Measurements from ENCODE around the gene SYS1. TPM values are rescaled to one million over a fixed set of nuclear protein-coding genes. Genes with fewer than 3 reads are reported as not detected.

The SYS1 gene
- total and polyA plus RNA-seq, 2 donors (not counting 3 experiments of a cell fraction or from before 2014, with no cell fraction given): 27.4 to 79.6 TPM

DNA sequence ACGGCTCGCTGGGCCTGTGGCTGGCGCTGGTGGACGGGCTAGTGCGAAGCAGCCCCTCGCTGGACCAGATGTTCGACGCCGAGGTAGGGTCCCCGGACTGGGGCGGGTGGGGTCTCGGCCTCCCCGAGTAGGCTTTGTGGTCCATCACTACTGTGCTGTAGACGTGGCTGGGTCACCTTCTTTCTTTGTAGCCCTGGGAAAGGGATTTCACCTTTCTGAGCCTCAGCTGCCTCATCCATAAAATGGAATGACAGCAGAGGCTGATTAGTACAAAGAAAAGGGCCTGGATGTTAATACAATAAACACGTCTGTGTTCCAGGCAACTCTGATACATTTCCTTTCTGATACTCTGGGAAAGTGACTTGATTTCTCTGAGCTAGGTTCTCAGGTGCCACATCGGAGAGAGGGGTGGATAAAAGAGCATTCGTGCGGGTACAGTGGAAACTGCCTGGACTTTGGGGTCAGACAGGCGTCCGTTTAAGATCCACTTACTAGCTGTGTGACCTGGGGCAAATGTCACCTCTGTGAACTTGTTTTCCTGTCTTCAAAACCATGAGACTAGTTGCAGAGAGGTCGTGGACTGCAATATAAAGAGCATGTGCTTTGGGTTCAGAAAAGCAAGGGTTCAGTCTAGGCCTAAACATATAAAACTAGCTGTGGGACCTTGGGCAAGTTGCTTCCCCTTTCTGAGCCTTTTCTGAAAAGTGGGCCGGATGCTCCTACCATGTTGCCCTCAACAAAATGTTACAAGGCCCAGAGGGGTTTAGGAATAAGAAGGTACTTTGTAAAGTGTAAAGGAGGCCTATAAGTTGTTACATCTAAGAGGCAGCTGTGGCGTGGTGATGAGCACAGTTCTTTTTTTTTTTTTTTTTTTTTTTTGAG lies 896 bp downstream of the SYS1 start:
- peaks cover 27% of the 10 kb centered on the region for H3K4me1 ChIP-seq (ENCODE audit: control insufficient read depth, extremely low read depth, insufficient read depth, low read length)
- no peaks in the 10 kb centered on the region for H4K20me1 ChIP-seq (replicated peaks; ENCODE audit: control insufficient read depth, extremely low read depth, insufficient read depth, low read length)
- FAIRE-seq (no peak), DNase-seq (ENCODE audit: low read depth, low spot score) (no peak)
- peak overlapping the region; percentile 34 to 56 (median 52) for H3K4me3 ChIP-seq (replicated peaks in 1 of 3; ENCODE audit: insufficient read depth in 1 of 3, low read depth in 1 of 3, low read length in 3 of 3)
- intact Hi-C loops (cut with micrococcal nuclease): loop anchor here (1.0 kb wide), 5 partner anchors 8 to 407 kb away; no protein-coding TSS in a partner anchor
- ChIA-PET CTCF (interaction anchor here (0.5 to 8.3 kb wide), 26 partner anchors 9 to 407 kb away, joined by 3 to 111 read pairs (median 5); partner anchors contain the start of gene SDC4), POLR2A (interaction anchor here (0.6 to 5.6 kb wide), 10 partner anchors 8 to 73 kb away, joined by 3 to 52 read pairs (median 6); partner anchors contain the start of gene SDC4)
- TF ChIP-seq, protein P1, sequence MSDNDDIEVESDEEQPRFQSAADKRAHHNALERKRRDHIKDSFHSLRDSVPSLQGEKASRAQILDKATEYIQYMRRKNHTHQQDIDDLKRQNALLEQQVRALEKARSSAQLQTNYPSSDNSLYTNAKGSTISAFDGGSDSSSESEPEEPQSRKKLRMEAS (IDR thresholded peaks at IDR 0.05; ENCODE audit: insufficient read depth, insufficient read length): no peak
- TF ChIP-seq, protein P2, sequence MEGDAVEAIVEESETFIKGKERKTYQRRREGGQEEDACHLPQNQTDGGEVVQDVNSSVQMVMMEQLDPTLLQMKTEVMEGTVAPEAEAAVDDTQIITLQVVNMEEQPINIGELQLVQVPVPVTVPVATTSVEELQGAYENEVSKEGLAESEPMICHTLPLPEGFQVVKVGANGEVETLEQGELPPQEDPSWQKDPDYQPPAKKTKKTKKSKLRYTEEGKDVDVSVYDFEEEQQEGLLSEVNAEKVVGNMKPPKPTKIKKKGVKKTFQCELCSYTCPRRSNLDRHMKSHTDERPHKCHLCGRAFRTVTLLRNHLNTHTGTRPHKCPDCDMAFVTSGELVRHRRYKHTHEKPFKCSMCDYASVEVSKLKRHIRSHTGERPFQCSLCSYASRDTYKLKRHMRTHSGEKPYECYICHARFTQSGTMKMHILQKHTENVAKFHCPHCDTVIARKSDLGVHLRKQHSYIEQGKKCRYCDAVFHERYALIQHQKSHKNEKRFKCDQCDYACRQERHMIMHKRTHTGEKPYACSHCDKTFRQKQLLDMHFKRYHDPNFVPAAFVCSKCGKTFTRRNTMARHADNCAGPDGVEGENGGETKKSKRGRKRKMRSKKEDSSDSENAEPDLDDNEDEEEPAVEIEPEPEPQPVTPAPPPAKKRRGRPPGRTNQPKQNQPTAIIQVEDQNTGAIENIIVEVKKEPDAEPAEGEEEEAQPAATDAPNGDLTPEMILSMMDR (IDR thresholded peaks at IDR 0.05; ENCODE audit: extremely low read depth in 1 of 2, insufficient read depth in 1 of 2, low read depth in 1 of 2, low read length in 2 of 2): no peak
- TF ChIP-seq EZH2 (IDR thresholded peaks at IDR 0.05; ENCODE audit: borderline replicate concordance, low read depth, low read length, severe bottlenecking): no peak
- no peaks in the 10 kb centered on the region for H3K9me3 ChIP-seq (replicated peaks; ENCODE audit: control insufficient read depth, insufficient read depth, low read length)
- peaks cover 0 to 11% of the 10 kb centered on the region in 2 experiments for H3K36me3 ChIP-seq (ENCODE audit: control insufficient read depth in 2 of 2, extremely low read depth in 1 of 2, insufficient read depth in 2 of 2, low read length in 2 of 2)
- no peaks in the 10 kb centered on the region for H3K9me1 ChIP-seq (replicated peaks; ENCODE audit: control insufficient read depth, extremely low read depth, insufficient read depth, low read length)
- no TSS peak for BruUV-seq (replicated peaks)
- dilution Hi-C loops (cut with MboI; ENCODE audit: extremely low pct_ligation_motif_present, low sequenced_read_pairs): no loop called here
- H3K79me2 ChIP-seq (ENCODE audit: control insufficient read depth, insufficient read depth, low read length): peaks cover 12% of the 10 kb centered on the region
- peak overlapping the region; percentile 83 for H3K27ac ChIP-seq (ENCODE audit: insufficient read depth, low read depth, low read length)
- no peaks in the 10 kb centered on the region for H3K27me3 ChIP-seq (ENCODE audit: control insufficient read depth in 2 of 2, insufficient read depth in 2 of 2, low read length in 2 of 2)
- H3K4me2 ChIP-seq (ENCODE audit: insufficient read depth, low read length): peak overlapping the region; percentile 74
- H2AFZ ChIP-seq (ENCODE audit: low read depth, low read length): peak overlapping the region; percentile 72
- H3K9ac ChIP-seq (replicated peaks; ENCODE audit: extremely low read depth, insufficient read depth, low read length): peak overlapping the region; percentile 81
